LNCAP (cell line): ENCODE results near the gene TUSC7.

ENCODE experiments used
- CTCF ChIP-seq: fragments of 450-650 bp; IDR thresholded peaks from 2 replicates; pipeline ENCODE4 v1.5.1; 2017; ENCODE audit warnings: mild to moderate bottlenecking

Gene TUSC7

GRCh38 chr3:116678853-116679252, 30.7 kb upstream of the TUSC7 start:
- TF ChIP-seq CTCF, result no peak

- no peak for TF ChIP-seq CTCF
Measured at GRCh38 chr3:116691041-116691440, 18.5 kb upstream of the TUSC7 start.

DNA sequence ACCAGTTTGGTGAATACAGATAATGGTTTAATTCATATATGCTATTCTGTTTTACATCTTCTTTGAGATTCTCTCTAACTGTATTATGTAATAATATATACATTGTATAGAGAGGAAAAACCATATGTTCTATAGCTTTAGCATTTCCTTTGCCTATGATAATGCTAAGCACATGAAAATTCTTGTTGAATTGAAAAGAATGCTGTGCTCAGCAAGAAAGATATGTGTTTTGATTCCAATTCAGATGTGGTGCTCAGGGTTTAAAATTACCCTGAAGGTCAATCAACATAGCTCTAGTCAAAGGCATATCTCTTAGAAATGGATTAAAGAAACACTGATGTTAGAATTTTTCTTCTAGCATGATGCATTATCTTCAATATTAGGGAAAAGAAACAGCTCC, 8.5 kb upstream of the TUSC7 start:
- no peak for TF ChIP-seq CTCF

- no peak for TF ChIP-seq CTCF
Measured at GRCh38 chr3:116702334-116702733, 7.2 kb upstream of the TUSC7 start.

DNA sequence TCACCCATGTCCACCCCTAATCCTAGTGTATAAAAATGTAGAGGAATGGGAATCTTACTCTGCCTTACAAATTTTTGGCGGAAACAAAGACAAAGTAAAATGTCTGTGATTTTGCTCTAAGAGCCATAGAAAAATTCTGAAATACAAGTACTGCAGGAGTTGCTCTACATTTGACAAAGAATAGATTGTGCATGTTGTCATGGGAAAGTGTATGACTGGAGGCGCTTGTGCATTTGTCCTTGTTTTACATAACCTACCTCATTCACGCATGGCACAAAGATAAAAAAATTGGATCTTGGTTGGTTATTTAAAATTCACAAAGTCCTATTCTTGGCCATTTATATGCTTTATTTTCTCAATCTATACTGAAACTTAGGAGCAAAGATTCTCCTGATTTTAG, 2.0 kb upstream of the TUSC7 start:
- TF ChIP-seq CTCF, result no peak

DNA sequence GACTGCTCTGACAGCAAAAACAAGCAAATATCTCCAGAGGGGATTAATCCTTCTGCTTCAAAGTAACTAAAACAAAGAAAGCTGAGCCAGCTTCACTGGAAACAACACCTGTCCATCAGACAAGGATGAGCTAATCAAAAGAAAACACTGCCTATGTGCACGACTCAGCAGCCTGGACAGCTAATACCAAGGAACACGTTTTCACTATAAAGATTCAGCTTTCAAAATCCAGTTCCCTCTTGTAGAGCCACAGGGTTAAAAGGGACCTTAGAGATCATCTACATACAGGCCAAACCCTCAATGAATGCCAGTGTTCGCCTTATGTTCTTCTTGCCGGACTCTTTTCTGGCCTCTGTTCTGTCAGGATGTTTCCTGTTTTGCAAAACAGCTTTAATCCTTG, 6.9 kb downstream of the TUSC7 start:
- no peak for TF ChIP-seq CTCF

DNA sequence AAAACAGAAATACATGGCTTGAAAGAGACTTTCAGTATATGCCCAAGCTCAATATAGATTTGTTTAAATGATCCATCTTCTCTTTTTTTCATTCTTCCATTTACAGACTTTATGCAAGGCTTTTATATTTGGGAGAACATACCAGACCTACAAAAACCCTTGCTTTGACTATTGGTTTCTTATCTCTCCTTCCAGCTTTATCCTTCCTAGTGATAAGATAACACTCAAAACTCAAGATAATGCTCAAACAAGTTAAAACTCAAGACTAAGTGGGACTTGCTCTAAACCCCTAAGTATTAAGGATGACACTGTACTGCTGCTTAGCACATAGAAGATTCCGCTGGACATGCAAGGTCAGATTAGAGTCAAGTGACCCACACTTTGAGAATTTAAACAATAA, 8.0 kb downstream of the TUSC7 start:
- no peak for TF ChIP-seq CTCF

DNA sequence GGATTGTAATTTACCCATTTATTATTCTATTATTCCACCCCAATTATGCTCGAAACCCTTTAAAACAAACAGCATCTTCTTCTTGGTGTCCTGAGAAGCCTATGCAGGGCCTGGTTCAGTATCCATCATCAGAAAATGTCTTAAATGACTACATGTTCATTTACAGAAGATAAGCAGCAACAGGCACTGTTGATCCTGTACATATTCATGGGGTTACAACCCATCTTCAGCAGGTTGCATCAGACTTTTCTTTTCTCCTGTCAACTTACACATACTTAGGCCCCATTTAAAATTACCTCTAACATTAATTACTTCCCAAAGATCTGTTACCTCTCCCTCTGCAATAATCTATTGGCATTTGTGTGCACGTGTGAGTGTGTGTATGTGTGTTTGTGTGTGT, 18.9 kb downstream of the TUSC7 start:
- no peak for TF ChIP-seq CTCF
